ENCODE measurements around the gene MIP. TPM values are rescaled to one million over a fixed set of nuclear protein-coding genes. Genes with fewer than 3 reads are reported as not detected.
"Not testable (repeated sequence)": the region's sequence is repeated elsewhere in the genome, so short reads cannot be mapped to it uniquely, and the experiment has no call there.

MIP gene
- total RNA-seq, 1 donor from 2014 or later = not detected

- no peak for DNase-seq
Observed at GRCh38 chr12:56410768-56411167, 43.7 kb downstream of the MIP start.

GRCh38 chr12:56408799-56409417, 45.5 kb downstream of the MIP start:
- DNase-seq = no peak

GRCh38 chr12:56404227-56404626, 50.2 kb downstream of the MIP start:
- DNase-seq = not testable (repeated sequence)

- not testable (repeated sequence) for DNase-seq
Observed at GRCh38 chr12:56401612-56402011, 52.8 kb downstream of the MIP start.

GRCh38 chr12:56401125-56401524, 53.3 kb downstream of the MIP start:
- not testable (repeated sequence) for DNase-seq

Other genes starting within 250 kb of the MIP start
- gene RNF41, start 232.7 kb downstream of the MIP start, total RNA-seq = 70.3 TPM
- gene NABP2, start 230.3 kb downstream of the MIP start, total RNA-seq = 18.2 TPM
- 0.31 TPM for gene SLC39A5, start 224.6 kb downstream of the MIP start, total RNA-seq
- gene ANKRD52, start 196.3 kb downstream of the MIP start, total RNA-seq = 19.3 TPM
- gene COQ10A, start 187.7 kb downstream of the MIP start, total RNA-seq = 49.6 TPM
- gene CS, start 154.3 kb downstream of the MIP start, total RNA-seq = 235 TPM
- 45.9 TPM for gene CNPY2, start 138.7 kb downstream of the MIP start, total RNA-seq
- 60.4 TPM for gene PAN2, start 120.7 kb downstream of the MIP start, total RNA-seq
- not detected for gene IL23A, start 115.8 kb downstream of the MIP start, total RNA-seq
- 74.5 TPM for gene STAT2, start 94.5 kb downstream of the MIP start, total RNA-seq
- gene APOF, start 91.8 kb downstream of the MIP start, total RNA-seq = not detected
- gene TIMELESS, start 5.2 kb downstream of the MIP start, total RNA-seq = 10.5 TPM
- 2.1 TPM for gene SPRYD4, start 13.9 kb upstream of the MIP start, total RNA-seq
- 0.21 TPM for gene GLS2, start 33.5 kb upstream of the MIP start, total RNA-seq
- gene RBMS2, start 67.2 kb upstream of the MIP start, total RNA-seq = 18.1 TPM
- 34.6 TPM for gene BAZ2A, start 175.7 kb upstream of the MIP start, total RNA-seq
- gene ATP5F1B, start 191.3 kb upstream of the MIP start, total RNA-seq = 686 TPM
- 92.4 TPM for gene PTGES3, start 233.6 kb upstream of the MIP start, total RNA-seq

Data from tongue (tissue), 2 donors.